ENCODE results near the gene RAPGEF1. TPM values are rescaled to one million over a fixed set of nuclear protein-coding genes. Genes with fewer than 3 reads are reported as not detected.
"Not testable (repeated sequence)": the region's sequence is repeated elsewhere in the genome, so short reads cannot be mapped to it uniquely, and the experiment has no call there.

Gene RAPGEF1
- total RNA-seq, 6 experiments from 2014 or later, result 22.9 to 53.6 (median 30.2) TPM

DNA sequence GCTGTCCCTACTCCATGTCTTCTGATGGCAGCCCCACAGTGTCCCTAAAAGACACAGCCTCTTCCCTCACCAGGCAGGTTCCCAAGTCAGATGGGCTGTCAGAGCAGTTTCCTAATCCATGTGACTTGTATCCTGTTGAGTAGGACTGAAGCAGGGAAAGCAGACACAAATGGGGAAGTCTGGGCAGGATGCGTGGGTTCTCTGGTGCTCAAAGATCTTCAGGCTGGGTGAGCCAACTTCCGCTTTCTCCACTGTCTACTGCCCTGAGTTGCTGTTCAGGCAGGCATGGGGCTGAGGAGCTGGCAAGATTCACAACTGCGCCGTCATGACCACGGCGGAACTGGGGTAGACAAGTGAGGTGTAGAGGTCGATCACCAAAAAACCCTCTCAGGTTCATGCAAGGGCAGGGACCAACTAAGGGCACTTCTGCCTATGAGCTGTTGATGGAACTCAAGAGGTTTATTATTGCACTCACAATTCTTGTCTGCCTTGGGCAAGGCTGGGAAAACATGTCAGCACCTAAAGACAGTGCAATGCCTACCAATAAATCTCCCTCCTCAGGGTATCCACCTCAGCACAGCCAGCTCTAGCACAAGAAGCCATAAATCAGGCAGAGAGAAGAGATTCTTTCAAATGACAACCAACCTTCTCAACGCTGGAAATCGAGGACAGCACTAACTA lies 83.4 kb downstream of the RAPGEF1 start:
- 57% methylated on average over 9 of the region's 9 CpGs for WGBS (ENCODE audit: insufficient coverage, low coverage, low lambda C conversion rate, missing lambda C conversion rate)
- peaks cover 0 to 40% (median 17%) of the 10 kb centered on the region in 4 donors for H3K4me1 ChIP-seq

DNA sequence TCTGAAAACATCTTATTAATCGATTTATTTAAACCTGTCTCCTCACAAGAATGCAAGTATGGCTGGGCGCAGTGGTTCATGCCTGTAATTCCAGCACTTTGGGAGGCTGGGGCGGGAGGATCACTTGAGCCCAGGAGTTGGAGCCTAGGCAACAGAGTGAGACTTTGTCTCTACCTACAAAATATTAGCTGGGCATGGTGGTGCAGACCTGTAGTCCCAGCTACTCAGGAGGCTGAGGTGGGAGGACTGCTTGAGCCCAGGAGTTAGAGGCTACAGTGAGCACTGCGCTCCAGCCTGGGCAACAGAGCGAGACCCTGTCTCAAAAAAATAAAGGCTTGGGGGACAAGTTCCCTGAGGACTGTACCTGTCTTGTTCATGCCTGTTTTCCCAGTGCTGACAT lies 85.5 kb downstream of the RAPGEF1 start:
- H3K4me1 ChIP-seq, result peaks cover 0 to 51% (median 17%) of the 10 kb centered on the region in 4 donors

More for the DNA sequence above, 83.4 kb downstream of the RAPGEF1 start:
- no peaks in the 10 kb centered on the region for H3K27me3 ChIP-seq
- ATAC-seq (peak; percentile 41 to 63 (median 45)), DNase-seq (peak; percentile 67 to 84 (median 74))
- TF ChIP-seq, protein P1, sequence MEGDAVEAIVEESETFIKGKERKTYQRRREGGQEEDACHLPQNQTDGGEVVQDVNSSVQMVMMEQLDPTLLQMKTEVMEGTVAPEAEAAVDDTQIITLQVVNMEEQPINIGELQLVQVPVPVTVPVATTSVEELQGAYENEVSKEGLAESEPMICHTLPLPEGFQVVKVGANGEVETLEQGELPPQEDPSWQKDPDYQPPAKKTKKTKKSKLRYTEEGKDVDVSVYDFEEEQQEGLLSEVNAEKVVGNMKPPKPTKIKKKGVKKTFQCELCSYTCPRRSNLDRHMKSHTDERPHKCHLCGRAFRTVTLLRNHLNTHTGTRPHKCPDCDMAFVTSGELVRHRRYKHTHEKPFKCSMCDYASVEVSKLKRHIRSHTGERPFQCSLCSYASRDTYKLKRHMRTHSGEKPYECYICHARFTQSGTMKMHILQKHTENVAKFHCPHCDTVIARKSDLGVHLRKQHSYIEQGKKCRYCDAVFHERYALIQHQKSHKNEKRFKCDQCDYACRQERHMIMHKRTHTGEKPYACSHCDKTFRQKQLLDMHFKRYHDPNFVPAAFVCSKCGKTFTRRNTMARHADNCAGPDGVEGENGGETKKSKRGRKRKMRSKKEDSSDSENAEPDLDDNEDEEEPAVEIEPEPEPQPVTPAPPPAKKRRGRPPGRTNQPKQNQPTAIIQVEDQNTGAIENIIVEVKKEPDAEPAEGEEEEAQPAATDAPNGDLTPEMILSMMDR (IDR thresholded peaks at IDR 0.05), result no peak
- H3K36me3 ChIP-seq, result no peaks in the 10 kb centered on the region
- H3K4me3 ChIP-seq, result no peak overlapping the region
- H3K27ac ChIP-seq, result peak overlapping the region; percentile 24 to 98 (median 96)
- intact Hi-C loops (cut with DNase I), result loop anchor here in 1 of 2 donors (10.0 kb wide), 1 partner anchor 78 kb away; no protein-coding TSS in a partner anchor
- no peaks in the 10 kb centered on the region for H3K9me3 ChIP-seq

GRCh38 chr9:131651599-131651998 lies 88.3 kb downstream of the RAPGEF1 start:
- WGBS (ENCODE audit: insufficient coverage, low coverage, low lambda C conversion rate, missing lambda C conversion rate), result 69% methylated on average over 3 of the region's 3 CpGs
- Histone ChIP-seq H3K9me3 (no peaks in the 10 kb centered on the region), H3K4me3 (no peak overlapping the region), H3K27ac (peak overlapping the region in 1 of 3 donors; percentile 5), H3K4me1 (peaks cover 0 to 38% (median 9%) of the 10 kb centered on the region in 4 donors), H3K36me3 (no peaks in the 10 kb centered on the region), H3K27me3 (no peaks in the 10 kb centered on the region)
- intact Hi-C loops (cut with DNase I), result loop anchor here in 1 of 2 donors (10.0 kb wide), 1 partner anchor 83 kb away; no protein-coding TSS in a partner anchor
- ATAC-seq (peak in 1 of 4 donors; percentile 13), DNase-seq (no peak)
- TF ChIP-seq, protein P1 (IDR thresholded peaks at IDR 0.05), result no peak
- TF ChIP-seq POLR2A (IDR thresholded peaks at IDR 0.05), result no peak

More for the DNA sequence above, 85.5 kb downstream of the RAPGEF1 start:
- H3K36me3 ChIP-seq, H3K27me3 ChIP-seq, H3K9me3 ChIP-seq, DNase-seq, ATAC-seq, H3K4me3 ChIP-seq: not testable (repeated sequence)
- peak overlapping the region; percentile 79 to 98 (median 96) for H3K27ac ChIP-seq
- 87% methylated on average over 3 of the region's 5 CpGs for WGBS (ENCODE audit: insufficient coverage, low coverage, low lambda C conversion rate, missing lambda C conversion rate)
- intact Hi-C loops (cut with DNase I), result loop anchor here in 1 of 2 donors (10.0 kb wide), 1 partner anchor 80 kb away; no protein-coding TSS in a partner anchor

- Histone ChIP-seq H3K9me3 (no peaks in the 10 kb centered on the region), H3K27ac (peak overlapping the region in 1 of 3 donors; percentile 69), H3K4me1 (peaks cover 0 to 34% (median 8%) of the 10 kb centered on the region in 4 donors), H3K36me3 (no peaks in the 10 kb centered on the region), H3K27me3 (no peaks in the 10 kb centered on the region), H3K4me3 (no peak overlapping the region)
- ATAC-seq (no peak), DNase-seq (no peak)
- WGBS (ENCODE audit: insufficient coverage, low coverage, low lambda C conversion rate, missing lambda C conversion rate), result 89% methylated on average over 2 of the region's 2 CpGs
- intact Hi-C loops (cut with DNase I), result loop anchor here in 1 of 2 donors (10.0 kb wide), 1 partner anchor 84 kb away; no protein-coding TSS in a partner anchor
- no peak for TF ChIP-seq POLR2A (IDR thresholded peaks at IDR 0.05)
- TF ChIP-seq, protein P1 (IDR thresholded peaks at IDR 0.05), result no peak
Measured at GRCh38 chr9:131651160-131651559, 88.7 kb downstream of the RAPGEF1 start.

GRCh38 chr9:131650254-131650653 lies 89.6 kb downstream of the RAPGEF1 start:
- 16% methylated on average over 2 of the region's 4 CpGs for WGBS (ENCODE audit: insufficient coverage, low coverage, low lambda C conversion rate, missing lambda C conversion rate)
- Histone ChIP-seq H3K27ac (peak overlapping the region in 1 of 3 donors; percentile 69), H3K4me1 (peaks cover 0 to 24% (median 4%) of the 10 kb centered on the region in 4 donors), H3K4me3 (no peak overlapping the region), H3K27me3 (no peaks in the 10 kb centered on the region), H3K36me3 (no peaks in the 10 kb centered on the region), H3K9me3 (no peaks in the 10 kb centered on the region)
- DNase-seq (no peak), ATAC-seq (peak; percentile 24 to 64 (median 27))
- TF ChIP-seq POLR2A (IDR thresholded peaks at IDR 0.05), result peak; percentile 10
- TF ChIP-seq, protein P1 (IDR thresholded peaks at IDR 0.05), result no peak
- intact Hi-C loops (cut with DNase I), result loop anchor here in 1 of 2 donors (10.0 kb wide), 1 partner anchor 85 kb away; no protein-coding TSS in a partner anchor
